ENCODE results near the gene TOR1A.

- no peak for TF ChIP-seq YY1 (IDR thresholded peaks at IDR 0.05; ENCODE audit: insufficient read depth, insufficient read length)
- no peak for TF ChIP-seq SUZ12 (IDR thresholded peaks at IDR 0.05; ENCODE audit: extremely low read depth, insufficient read depth, insufficient read length)
- TF ChIP-seq ZNF274 (IDR thresholded peaks at IDR 0.05; ENCODE audit: low read depth, low read length): no peak
Measured at GRCh38 chr9:129801504-129801903, 22.4 kb downstream of the TOR1A start.

Data from NT2/D1 (cell line).